Astrocyte (in vitro differentiated cells and primary cell): ENCODE measurements around the gene RCC2. TPM values are rescaled to one million over a fixed set of nuclear protein-coding genes. Genes with fewer than 3 reads are reported as not detected.

Experiments used
- DNase-seq: peaks from one replicate; pipeline ENCODE4 v3.0.0-alpha.2; 2010; ENCODE audit warnings: low read depth
- FAIRE-seq: peaks from 2 replicates; lab custom pipeline; 2011; peaks lifted over from hg19 to GRCh38; lab: Jason Lieb, UNC
- H2AFZ ChIP-seq: 2 replicates; pipeline ENCODE4 v1.6.0; 2012; ENCODE audit warnings: low read depth, low read length, inconsistent platforms
- H3K27ac ChIP-seq: 2 replicates; pipeline ENCODE4 v1.5.1; 2011; ENCODE audit warnings: low read depth, low read length, inconsistent platforms
- H3K27me3 ChIP-seq: 2 replicates; pipeline ENCODE4 v1.6.0; 2011; ENCODE audit warnings: low read length, inconsistent platforms; ENCODE audit not compliant: insufficient read depth
- H3K36me3 ChIP-seq: 2 replicates; pipeline ENCODE4 v1.5.1; 2011; ENCODE audit warnings: low read length, inconsistent platforms; ENCODE audit not compliant: insufficient read depth
- H3K4me1 ChIP-seq: 2 replicates; pipeline ENCODE4 v1.5.1; 2011; ENCODE audit warnings: low read length, inconsistent platforms; ENCODE audit not compliant: insufficient read depth
- H3K4me2 ChIP-seq: 2 replicates; pipeline ENCODE4 v1.6.0; 2012; ENCODE audit warnings: low read length, inconsistent platforms
- H3K4me3 ChIP-seq: 2 replicates; pipeline ENCODE4 v1.5.1; 2011; ENCODE audit warnings: low read depth, mild to moderate bottlenecking, low read length, inconsistent platforms; ENCODE audit not compliant: insufficient read depth
- H3K79me2 ChIP-seq: 2 replicates; pipeline ENCODE4 v1.6.0; 2012; ENCODE audit warnings: mild to moderate bottlenecking, low read length, inconsistent platforms; ENCODE audit not compliant: insufficient read depth
- H3K9ac ChIP-seq: 2 replicates; pipeline ENCODE4 v1.6.0; 2012; ENCODE audit warnings: mild to moderate bottlenecking, low read length, inconsistent platforms
- H3K9me3 ChIP-seq: 2 replicates; pipeline ENCODE4 v1.5.1; 2012; ENCODE audit warnings: low read depth, mild to moderate bottlenecking, low read length, inconsistent platforms; ENCODE audit not compliant: insufficient read depth
- H4K20me1 ChIP-seq: 2 replicates; pipeline ENCODE4 v1.6.0; 2012; ENCODE audit warnings: low read length, inconsistent platforms; ENCODE audit not compliant: insufficient read depth
- H3K27ac Mint-ChIP-seq: one replicate; pipeline ENCODE4 v1.8.0; 2021; ENCODE audit warnings: mild to moderate bottlenecking, mixed read lengths; ENCODE audit not compliant: unreplicated experiment
- H3K27me3 Mint-ChIP-seq: one replicate; pipeline ENCODE4 v1.8.0; 2021; ENCODE audit warnings: low read depth, mixed read lengths; ENCODE audit not compliant: unreplicated experiment
- H3K36me3 Mint-ChIP-seq: one replicate; pipeline ENCODE4 v1.8.0; 2021; ENCODE audit warnings: low read depth, mixed read lengths; ENCODE audit not compliant: unreplicated experiment
- H3K4me1 Mint-ChIP-seq: one replicate; pipeline ENCODE4 v1.8.0; 2021; ENCODE audit warnings: low read depth, mixed read lengths; ENCODE audit not compliant: unreplicated experiment
- H3K4me3 Mint-ChIP-seq: one replicate; pipeline ENCODE4 v1.8.0; 2021; ENCODE audit warnings: mild to moderate bottlenecking, moderate library complexity, mixed read lengths; ENCODE audit not compliant: unreplicated experiment
- H3K9me3 Mint-ChIP-seq: one replicate; pipeline ENCODE4 v1.8.0; 2021; ENCODE audit warnings: mild to moderate bottlenecking, mixed read lengths; ENCODE audit not compliant: unreplicated experiment
- CTCF ChIP-seq: IDR thresholded peaks from 2 replicates; pipeline ENCODE4 v1.5.1; 2011; ENCODE audit warnings: low read depth, mild to moderate bottlenecking, inconsistent platforms, low read length, moderate library complexity; ENCODE audit not compliant: insufficient read depth
- EZH2 ChIP-seq: IDR thresholded peaks from 2 replicates; pipeline ENCODE4 v1.6.1; 2012; ENCODE audit warnings: mild to moderate bottlenecking, low read length, inconsistent platforms; ENCODE audit not compliant: insufficient read depth
- total RNA-seq: library from RNA; stranded (reverse); gene quantifications from 2 replicates; pipeline ENCODE4 v1.2.1, GENCODE V29; 2021

Gene RCC2
- total RNA-seq, 1 donor from 2014 or later: 103 TPM

- Mint-ChIP-seq H3K4me3 (no peak overlapping the region), H3K27ac (no peak overlapping the region), H3K4me1 (no peaks in the 10 kb centered on the region), H3K27me3 (no peaks in the 10 kb centered on the region), H3K36me3 (peaks cover 19% of the 10 kb centered on the region), H3K9me3 (no peaks in the 10 kb centered on the region)
- FAIRE-seq: no peak
- H4K20me1 ChIP-seq: peaks cover 87% of the 10 kb centered on the region
- no peak overlapping the region for H3K4me2 ChIP-seq
- no peaks in the 10 kb centered on the region for H3K9me3 ChIP-seq
- H3K9ac ChIP-seq: no peak overlapping the region
- peaks cover 60% of the 10 kb centered on the region for H3K36me3 ChIP-seq
- TF ChIP-seq EZH2: no peak
- no peak for TF ChIP-seq CTCF
- H3K27me3 ChIP-seq: no peaks in the 10 kb centered on the region
- H3K27ac ChIP-seq: no peak overlapping the region
- peaks cover 74% of the 10 kb centered on the region for H3K79me2 ChIP-seq
- H3K4me3 ChIP-seq: no peak overlapping the region
- H2AFZ ChIP-seq: no peak overlapping the region
- no peaks in the 10 kb centered on the region for H3K4me1 ChIP-seq
- DNase-seq: no peak
These were observed 15.7 kb downstream of the RCC2 start for GRCh38 chr1:17423781-17424245.

- H3K27ac Mint-ChIP-seq: no peak overlapping the region
- H3K36me3 ChIP-seq: peaks cover 57% of the 10 kb centered on the region
These were observed 17.0 kb downstream of the RCC2 start for GRCh38 chr1:17422461-17422860.

More at GRCh38 chr1:17422461-17422860, 17.0 kb downstream of the RCC2 start:
- Histone ChIP-seq H3K9ac (no peak overlapping the region), H3K79me2 (peaks cover 68% of the 10 kb centered on the region), H3K4me1 (no peaks in the 10 kb centered on the region), H4K20me1 (peaks cover 84% of the 10 kb centered on the region), H3K4me2 (no peak overlapping the region), H3K9me3 (no peaks in the 10 kb centered on the region), H3K27ac (no peak overlapping the region), H3K27me3 (no peaks in the 10 kb centered on the region), H2AFZ (no peak overlapping the region), H3K4me3 (no peak overlapping the region)
- no peaks in the 10 kb centered on the region for H3K9me3 Mint-ChIP-seq
- TF ChIP-seq CTCF (no peak), EZH2 (no peak)
- H3K27me3 Mint-ChIP-seq: no peaks in the 10 kb centered on the region
- H3K36me3 Mint-ChIP-seq: peaks cover 19% of the 10 kb centered on the region
- no peak for FAIRE-seq
- H3K4me1 Mint-ChIP-seq: no peaks in the 10 kb centered on the region
- DNase-seq: no peak
- no peak overlapping the region for H3K4me3 Mint-ChIP-seq
